Measurements from ENCODE around the gene CAPSL. TPM values are rescaled to one million over a fixed set of nuclear protein-coding genes. Genes with fewer than 3 reads are reported as not detected.

Gene CAPSL
- total RNA-seq, 4 donors from 2014 or later, result not detected

DNA sequence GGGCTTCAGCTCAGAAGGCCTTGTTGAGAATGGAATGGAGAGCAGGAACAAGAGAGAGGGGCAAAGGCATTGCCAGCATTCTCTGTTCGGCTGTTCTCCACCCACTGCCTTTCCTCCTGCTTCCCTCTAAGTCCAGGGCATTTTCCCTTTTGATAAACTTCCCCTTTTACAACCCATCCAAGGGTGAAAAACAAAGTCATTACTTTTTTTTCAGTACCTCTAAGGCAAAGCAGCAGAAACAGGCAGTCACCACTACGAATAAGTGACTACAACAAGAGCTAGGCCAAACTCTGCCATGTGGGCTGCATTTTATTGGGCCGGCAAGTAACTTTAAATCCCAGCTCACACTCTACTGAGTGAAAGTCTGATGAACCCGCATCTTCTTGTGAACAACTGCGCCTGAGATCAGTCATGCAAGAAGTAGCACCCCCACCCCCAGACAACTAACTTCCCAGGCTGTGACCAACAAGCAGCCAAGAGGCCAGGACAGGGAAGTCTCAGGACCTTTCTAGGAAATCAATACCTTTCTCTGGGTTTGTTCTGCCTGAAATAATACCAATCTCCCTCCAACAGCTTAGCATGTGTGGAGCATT lies 68.6 kb downstream of the CAPSL start:
- intact Hi-C loops (cut with DNase I), result no loop called here
- Histone ChIP-seq H3K36me3 (no peaks in the 10 kb centered on the region), H3K4me3 (no peak overlapping the region), H3K9me3 (no peaks in the 10 kb centered on the region), H3K4me1 (no peaks in the 10 kb centered on the region), H3K27ac (no peak overlapping the region), H3K27me3 (no peaks in the 10 kb centered on the region)
- no peak for DNase-seq
- TF ChIP-seq, protein P1, sequence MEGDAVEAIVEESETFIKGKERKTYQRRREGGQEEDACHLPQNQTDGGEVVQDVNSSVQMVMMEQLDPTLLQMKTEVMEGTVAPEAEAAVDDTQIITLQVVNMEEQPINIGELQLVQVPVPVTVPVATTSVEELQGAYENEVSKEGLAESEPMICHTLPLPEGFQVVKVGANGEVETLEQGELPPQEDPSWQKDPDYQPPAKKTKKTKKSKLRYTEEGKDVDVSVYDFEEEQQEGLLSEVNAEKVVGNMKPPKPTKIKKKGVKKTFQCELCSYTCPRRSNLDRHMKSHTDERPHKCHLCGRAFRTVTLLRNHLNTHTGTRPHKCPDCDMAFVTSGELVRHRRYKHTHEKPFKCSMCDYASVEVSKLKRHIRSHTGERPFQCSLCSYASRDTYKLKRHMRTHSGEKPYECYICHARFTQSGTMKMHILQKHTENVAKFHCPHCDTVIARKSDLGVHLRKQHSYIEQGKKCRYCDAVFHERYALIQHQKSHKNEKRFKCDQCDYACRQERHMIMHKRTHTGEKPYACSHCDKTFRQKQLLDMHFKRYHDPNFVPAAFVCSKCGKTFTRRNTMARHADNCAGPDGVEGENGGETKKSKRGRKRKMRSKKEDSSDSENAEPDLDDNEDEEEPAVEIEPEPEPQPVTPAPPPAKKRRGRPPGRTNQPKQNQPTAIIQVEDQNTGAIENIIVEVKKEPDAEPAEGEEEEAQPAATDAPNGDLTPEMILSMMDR (IDR thresholded peaks at IDR 0.05), result no peak
- 72 to 85% methylated on average over 5 of the region's 5 CpGs for WGBS, 2 donors

DNA sequence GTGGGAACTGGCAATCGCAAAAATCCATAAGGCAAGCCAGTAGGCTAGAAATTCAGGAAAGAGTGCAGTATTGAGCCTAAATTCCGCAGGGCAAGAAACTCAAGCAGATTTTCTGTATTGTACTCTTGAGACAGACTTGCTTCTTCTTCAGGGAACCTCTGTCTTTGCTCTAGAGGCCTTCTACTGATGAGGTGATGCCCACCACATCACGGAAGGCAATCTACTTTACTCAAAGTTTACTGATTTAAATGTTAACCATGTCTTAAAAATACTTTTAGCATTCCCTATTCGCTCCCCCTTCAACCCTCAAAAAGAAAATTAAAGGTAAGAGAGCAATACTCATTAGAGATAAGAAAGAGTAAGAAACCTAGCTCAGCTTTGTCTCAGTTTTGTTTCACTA lies 70.4 kb downstream of the CAPSL start:
- Histone ChIP-seq H3K4me3 (no peak overlapping the region), H3K36me3 (no peaks in the 10 kb centered on the region), H3K4me1 (peaks cover 0 to 4% (median 0%) of the 10 kb centered on the region in 3 donors), H3K27me3 (no peaks in the 10 kb centered on the region), H3K27ac (no peak overlapping the region), H3K9me3 (no peaks in the 10 kb centered on the region)
- no peak for TF ChIP-seq POLR2A (IDR thresholded peaks at IDR 0.05)
- TF ChIP-seq, protein P1 (IDR thresholded peaks at IDR 0.05), result no peak
- WGBS, 2 donors, result 85 to 92% methylated on average over 4 of the region's 4 CpGs
- intact Hi-C loops (cut with DNase I), result no loop called here
- DNase-seq, result no peak

DNA sequence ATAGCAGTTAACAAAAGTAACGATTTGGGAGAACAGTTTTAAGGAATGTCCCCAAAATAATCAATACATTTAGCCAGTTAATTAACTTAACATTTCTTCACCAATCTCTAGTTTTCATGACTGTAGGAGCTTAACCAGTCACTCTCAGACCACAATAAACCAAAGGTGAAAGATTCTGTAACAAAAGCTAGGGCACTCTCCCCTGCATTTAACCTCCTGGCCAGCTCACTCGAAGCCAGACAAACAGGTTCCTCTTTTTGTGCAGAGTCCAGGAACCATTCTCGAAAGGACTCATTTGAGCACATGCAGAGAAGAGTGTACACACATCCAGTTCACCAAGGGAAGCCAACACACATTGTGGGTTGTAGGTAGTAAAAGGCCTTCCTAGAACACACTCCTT lies 75.3 kb downstream of the CAPSL start:
- intact Hi-C loops (cut with DNase I), result no loop called here
- Histone ChIP-seq H3K27me3 (no peaks in the 10 kb centered on the region), H3K9me3 (no peaks in the 10 kb centered on the region), H3K36me3 (no peaks in the 10 kb centered on the region), H3K4me3 (no peak overlapping the region), H3K4me1 (peaks cover 0 to 4% (median 0%) of the 10 kb centered on the region in 3 donors), H3K27ac (no peak overlapping the region)
- 45 to 69% methylated on average over 2 to 3 of the region's 3 CpGs for WGBS, 2 donors
- no peak for DNase-seq
- TF ChIP-seq, protein P1 (IDR thresholded peaks at IDR 0.05), result no peak

DNA sequence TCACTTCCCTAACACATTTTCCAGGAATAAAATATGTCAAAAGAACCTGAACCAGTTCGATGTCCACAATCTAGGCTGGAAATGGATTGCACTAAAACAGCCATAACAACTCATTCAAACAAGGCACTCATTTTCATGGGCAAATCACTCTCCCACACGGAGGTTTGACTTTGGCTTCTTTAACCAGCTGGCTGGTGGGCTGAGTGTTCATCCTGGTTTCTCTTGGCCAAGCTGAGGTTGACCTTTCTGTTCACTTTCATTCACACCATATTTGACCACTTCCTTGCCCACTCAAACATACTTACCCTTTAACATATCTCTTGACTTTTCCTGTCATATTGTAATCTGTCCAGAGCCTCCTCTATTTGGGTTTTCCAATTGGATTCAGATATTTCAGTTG lies 76.3 kb downstream of the CAPSL start:
- 68 to 73% methylated on average over 2 of the region's 2 CpGs for WGBS, 2 donors
- no peak for DNase-seq
- H3K4me3 ChIP-seq, result no peak overlapping the region

DNA sequence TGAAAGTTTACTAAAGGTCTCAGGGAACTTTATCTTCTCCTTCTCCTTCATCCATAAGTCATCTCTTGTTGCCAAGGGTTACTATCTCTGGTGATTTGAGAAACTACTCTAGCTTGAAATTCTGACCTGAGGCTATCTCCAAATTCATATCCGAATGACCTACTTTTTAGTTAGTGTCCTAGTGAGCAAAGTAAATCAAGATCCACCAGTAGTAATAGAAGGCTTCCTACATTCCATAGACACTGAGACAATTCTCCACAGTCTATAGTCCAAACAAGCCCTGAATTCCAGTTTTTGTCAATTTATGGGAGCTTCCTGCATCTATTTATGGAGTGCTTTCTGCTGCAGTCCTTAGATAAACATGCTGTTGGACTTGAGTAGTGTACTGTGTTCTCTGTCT lies 76.7 kb downstream of the CAPSL start:
- TF ChIP-seq, protein P1 (IDR thresholded peaks at IDR 0.05), result no peak
- no peak for TF ChIP-seq POLR2A (IDR thresholded peaks at IDR 0.05)

More for the DNA sequence above, 76.3 kb downstream of the CAPSL start:
- Histone ChIP-seq H3K9me3 (no peaks in the 10 kb centered on the region), H3K36me3 (no peaks in the 10 kb centered on the region), H3K27ac (no peak overlapping the region), H3K4me1 (peaks cover 0 to 4% (median 0%) of the 10 kb centered on the region in 3 donors), H3K27me3 (no peaks in the 10 kb centered on the region)
- intact Hi-C loops (cut with DNase I), result no loop called here
- TF ChIP-seq, protein P1 (IDR thresholded peaks at IDR 0.05), result no peak
- TF ChIP-seq POLR2A (IDR thresholded peaks at IDR 0.05), result no peak

More for the DNA sequence above, 76.7 kb downstream of the CAPSL start:
- 75 to 94% methylated on average over 1 of the region's 1 CpG for WGBS, 2 donors
- Histone ChIP-seq H3K4me1 (peaks cover 0 to 4% (median 0%) of the 10 kb centered on the region in 3 donors), H3K36me3 (no peaks in the 10 kb centered on the region), H3K27me3 (no peaks in the 10 kb centered on the region), H3K9me3 (no peaks in the 10 kb centered on the region), H3K4me3 (no peak overlapping the region), H3K27ac (no peak overlapping the region)
- intact Hi-C loops (cut with DNase I), result no loop called here
- DNase-seq, result no peak

Data from esophagus squamous epithelium (tissue), 5 donors.